Dedifferentiated amniotic fluid mesenchymal stem cell (primary cell): ENCODE measurements around the gene LPCAT3.

Experiments
- DNase-seq: peaks from one replicate; pipeline ENCODE4 v3.0.0-alpha.2; 2016; ENCODE audit errors: extremely low spot score

Gene LPCAT3

GRCh38 chr12:6952863-6953441 lies 65.3 kb downstream of the LPCAT3 start:
- no peak for DNase-seq

GRCh38 chr12:6952121-6952862 lies 66.0 kb downstream of the LPCAT3 start:
- DNase-seq = no peak

GRCh38 chr12:6951551-6952120 lies 66.6 kb downstream of the LPCAT3 start:
- DNase-seq = no peak

GRCh38 chr12:6950811-6951540 lies 67.3 kb downstream of the LPCAT3 start, which contains the start of gene PTPN6:
PTPN6 (plus strand) TSS chr12:6951356; CDS start chr12:6951513, 157 bp downstream.
- DNase-seq = no peak

GRCh38 chr12:6950401-6950801 lies 67.9 kb downstream of the LPCAT3 start:
- no peak for DNase-seq

GRCh38 chr12:6948873-6949594 lies 69.2 kb downstream of the LPCAT3 start:
- no peak for DNase-seq

GRCh38 chr12:6947615-6948014 lies 70.7 kb downstream of the LPCAT3 start:
- no peak for DNase-seq

- no peak for DNase-seq
These were observed 71.3 kb downstream of the LPCAT3 start for GRCh38 chr12:6946920-6947374.

- no peak for DNase-seq
These were observed 72.0 kb downstream of the LPCAT3 start for GRCh38 chr12:6946033-6946919.

GRCh38 chr12:6945613-6946012 lies 72.7 kb downstream of the LPCAT3 start:
- DNase-seq = no peak

GRCh38 chr12:6944381-6945186 lies 73.7 kb downstream of the LPCAT3 start:
- peak; percentile 93 for DNase-seq

- DNase-seq = peak; percentile 49
These were observed 74.4 kb downstream of the LPCAT3 start, which contains the start of the genes C12orf57 and RNU7-1 for GRCh38 chr12:6943722-6944380. C12orf57 (plus strand) TSS chr12:6944022; CDS start chr12:6944122, 100 bp downstream. RNU7-1 (plus strand) TSS chr12:6943816.

GRCh38 chr12:6943389-6943721 lies 74.9 kb downstream of the LPCAT3 start:
- peak; percentile 91 for DNase-seq

GRCh38 chr12:6942331-6942665 lies 76.0 kb downstream of the LPCAT3 start:
- no peak for DNase-seq

- DNase-seq = no peak
These were observed 76.5 kb downstream of the LPCAT3 start for GRCh38 chr12:6941782-6942181.

- no peak for DNase-seq
These were observed 77.0 kb downstream of the LPCAT3 start for GRCh38 chr12:6941267-6941666.

GRCh38 chr12:6939191-6939540 lies 79.1 kb downstream of the LPCAT3 start:
- DNase-seq = no peak

GRCh38 chr12:6938353-6939190 lies 79.7 kb downstream of the LPCAT3 start:
- DNase-seq = no peak
